ENCODE data around the gene AGBL4.

DNA sequence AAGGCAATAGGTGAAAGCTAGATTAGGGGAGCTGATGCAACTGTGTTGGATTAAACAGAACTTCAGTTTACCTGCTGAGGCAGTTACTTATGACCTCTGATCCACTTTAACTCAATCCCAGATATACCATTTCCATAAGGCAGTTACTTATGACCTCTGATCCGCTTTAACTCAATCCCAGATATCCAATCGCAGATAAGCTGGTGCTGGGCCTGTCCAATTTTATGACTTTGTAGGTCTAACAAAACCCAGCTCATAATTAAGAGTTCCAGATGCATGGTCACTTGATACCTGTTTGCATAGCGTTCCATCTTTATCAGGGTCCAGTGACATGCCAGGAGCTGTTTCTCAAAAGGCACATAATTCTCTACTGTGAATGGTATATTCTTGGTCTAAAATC lies 396.0 kb downstream of the AGBL4 start:
- TF ChIP-seq TCF4 (CRISPR knock-in tag; IDR thresholded peaks at IDR 0.05; ENCODE audit: borderline replicate concordance) (no peak), BACH2 (CRISPR knock-in tag; IDR thresholded peaks at IDR 0.05; ENCODE audit: borderline replicate concordance) (no peak)
